ENCODE data around the gene ZDHHC11B.
"Not testable (repeated sequence)": the region's sequence is repeated elsewhere in the genome, so short reads cannot be mapped to it uniquely, and the experiment has no call there.

GRCh38 chr5:715636-716035 lies 68.9 kb downstream of the ZDHHC11B start:
- TF ChIP-seq CTCF (conservative IDR thresholded peaks at IDR 0.05; ENCODE audit: low read depth, low read length); EZH2 (IDR thresholded peaks at IDR 0.05; ENCODE audit: low read length, unreplicated experiment); EZH2phosphoT487 (IDR thresholded peaks at IDR 0.05; ENCODE audit: borderline replicate concordance, low read length): not testable (repeated sequence)
